Epidermal melanocyte (primary cell): ENCODE results near the gene SULF2.
A peak's percentile ranks its signal among the peaks of the same experiment; 100 is the strongest.

Source experiments
- DNase-seq: peaks from one replicate; pipeline ENCODE4 v3.0.0; 2011; ENCODE audit warnings: low spot score; ENCODE audit not compliant: insufficient read length

SULF2 gene

GRCh38 chr20:47669152-47669425 lies 116.2 kb downstream of the SULF2 start:
- no peak for DNase-seq

GRCh38 chr20:47668313-47669151 lies 116.7 kb downstream of the SULF2 start:
- DNase-seq = no peak

GRCh38 chr20:47667531-47668312 lies 117.6 kb downstream of the SULF2 start:
- DNase-seq = no peak

- no peak for DNase-seq
Observed at GRCh38 chr20:47667086-47667485, 118.2 kb downstream of the SULF2 start.

GRCh38 chr20:47666304-47666703 lies 119.0 kb downstream of the SULF2 start:
- DNase-seq = no peak

GRCh38 chr20:47665221-47665991 lies 119.9 kb downstream of the SULF2 start:
- DNase-seq = no peak

- DNase-seq = no peak
Observed at GRCh38 chr20:47664744-47665143, 120.5 kb downstream of the SULF2 start.

- DNase-seq = no peak
Observed at GRCh38 chr20:47664068-47664437, 121.2 kb downstream of the SULF2 start.

- peak; percentile 89 for DNase-seq
Observed at GRCh38 chr20:47663354-47664067, 121.8 kb downstream of the SULF2 start.

- DNase-seq = no peak
Observed at GRCh38 chr20:47662483-47663353, 122.6 kb downstream of the SULF2 start.

- DNase-seq = no peak
Observed at GRCh38 chr20:47661714-47662113, 123.6 kb downstream of the SULF2 start.

- no peak for DNase-seq
Observed at GRCh38 chr20:47660983-47661700, 124.1 kb downstream of the SULF2 start.

GRCh38 chr20:47660602-47660905 lies 124.7 kb downstream of the SULF2 start:
- no peak for DNase-seq

GRCh38 chr20:47659904-47660601 lies 125.2 kb downstream of the SULF2 start:
- no peak for DNase-seq

- no peak for DNase-seq
Observed at GRCh38 chr20:47656318-47656717, 129.0 kb downstream of the SULF2 start.

GRCh38 chr20:47655635-47656034 lies 129.6 kb downstream of the SULF2 start:
- no peak for DNase-seq

- DNase-seq = no peak
Observed at GRCh38 chr20:47654370-47654769, 130.9 kb downstream of the SULF2 start.

- no peak for DNase-seq
Observed at GRCh38 chr20:47653869-47654268, 131.4 kb downstream of the SULF2 start.

GRCh38 chr20:47652794-47653193 lies 132.5 kb downstream of the SULF2 start:
- no peak for DNase-seq
